Measurements from ENCODE around the gene FARS2. TPM values are rescaled to one million over a fixed set of nuclear protein-coding genes. Genes with fewer than 3 reads are reported as not detected.
"Not testable (repeated sequence)": the region's sequence is repeated elsewhere in the genome, so short reads cannot be mapped to it uniquely, and the experiment has no call there.

Gene FARS2
- total RNA-seq, 1 donor from 2014 or later: 19.9 TPM

DNA sequence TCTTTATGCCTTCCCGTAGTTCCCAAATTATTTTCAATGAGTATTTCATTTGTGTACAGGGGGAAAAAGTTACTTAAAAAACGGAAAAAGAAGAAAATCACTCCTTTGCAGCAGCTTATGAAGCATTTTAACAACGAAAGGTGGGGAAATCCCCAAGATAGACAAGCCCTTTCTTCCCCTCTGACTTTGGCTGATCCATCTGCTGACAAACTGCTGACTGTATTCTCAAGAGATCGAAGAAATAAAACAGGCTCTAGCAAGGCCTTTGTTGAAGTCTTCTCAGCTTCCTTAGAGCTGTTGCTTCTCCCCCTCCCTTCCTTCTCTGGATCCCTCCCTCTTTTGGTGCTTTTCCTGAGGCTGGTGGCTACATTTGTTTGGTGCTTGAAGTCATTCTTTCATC, 420.2 kb downstream of the FARS2 start:
- no peak overlapping the region for H3K27ac Mint-ChIP-seq
- TF ChIP-seq, protein P1, sequence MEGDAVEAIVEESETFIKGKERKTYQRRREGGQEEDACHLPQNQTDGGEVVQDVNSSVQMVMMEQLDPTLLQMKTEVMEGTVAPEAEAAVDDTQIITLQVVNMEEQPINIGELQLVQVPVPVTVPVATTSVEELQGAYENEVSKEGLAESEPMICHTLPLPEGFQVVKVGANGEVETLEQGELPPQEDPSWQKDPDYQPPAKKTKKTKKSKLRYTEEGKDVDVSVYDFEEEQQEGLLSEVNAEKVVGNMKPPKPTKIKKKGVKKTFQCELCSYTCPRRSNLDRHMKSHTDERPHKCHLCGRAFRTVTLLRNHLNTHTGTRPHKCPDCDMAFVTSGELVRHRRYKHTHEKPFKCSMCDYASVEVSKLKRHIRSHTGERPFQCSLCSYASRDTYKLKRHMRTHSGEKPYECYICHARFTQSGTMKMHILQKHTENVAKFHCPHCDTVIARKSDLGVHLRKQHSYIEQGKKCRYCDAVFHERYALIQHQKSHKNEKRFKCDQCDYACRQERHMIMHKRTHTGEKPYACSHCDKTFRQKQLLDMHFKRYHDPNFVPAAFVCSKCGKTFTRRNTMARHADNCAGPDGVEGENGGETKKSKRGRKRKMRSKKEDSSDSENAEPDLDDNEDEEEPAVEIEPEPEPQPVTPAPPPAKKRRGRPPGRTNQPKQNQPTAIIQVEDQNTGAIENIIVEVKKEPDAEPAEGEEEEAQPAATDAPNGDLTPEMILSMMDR (IDR thresholded peaks at IDR 0.05; ENCODE audit: unreplicated experiment): no peak

DNA sequence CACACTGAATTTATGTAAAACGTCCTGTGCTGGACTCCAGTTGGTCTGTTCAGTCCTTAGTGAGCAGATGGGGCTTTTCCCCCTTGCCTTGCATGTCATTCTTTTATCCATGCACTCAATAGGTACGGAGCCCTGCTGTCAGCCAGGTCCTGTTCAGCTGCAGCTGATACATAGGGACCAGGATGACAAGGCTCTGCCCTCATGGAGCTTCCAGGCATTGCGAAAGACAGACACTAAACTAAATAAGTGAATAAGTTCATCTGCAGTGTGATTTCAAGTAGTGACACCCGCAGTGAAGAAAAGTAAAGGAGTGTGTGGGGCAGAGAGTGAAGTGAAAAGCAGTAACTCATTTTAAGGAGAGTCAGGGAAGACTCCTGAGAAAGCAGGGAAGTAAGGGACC, 421.2 kb downstream of the FARS2 start:
- H3K4me1 Mint-ChIP-seq: peaks cover 6% of the 10 kb centered on the region
- no peaks in the 10 kb centered on the region for H3K27me3 Mint-ChIP-seq (ENCODE audit: low read depth)
- peaks cover 7% of the 10 kb centered on the region for H3K9me3 Mint-ChIP-seq
- no peak overlapping the region for H3K4me3 Mint-ChIP-seq
- TF ChIP-seq, protein P1 (IDR thresholded peaks at IDR 0.05; ENCODE audit: unreplicated experiment): no peak
- DNase-seq (ENCODE audit: low spot score in 2 of 2, unreplicated experiment in 2 of 2): no peak
- H3K27ac Mint-ChIP-seq: no peak overlapping the region
- peaks cover 2% of the 10 kb centered on the region for H3K36me3 Mint-ChIP-seq

More for the DNA sequence above, 420.2 kb downstream of the FARS2 start:
- Mint-ChIP-seq H3K36me3 (no peaks in the 10 kb centered on the region), H3K9me3 (peaks cover 7% of the 10 kb centered on the region), H3K4me1 (peaks cover 6% of the 10 kb centered on the region), H3K4me3 (no peak overlapping the region), H3K27me3 (ENCODE audit: low read depth) (no peaks in the 10 kb centered on the region)
- no peak for DNase-seq (ENCODE audit: low spot score in 2 of 2, unreplicated experiment in 2 of 2)

DNA sequence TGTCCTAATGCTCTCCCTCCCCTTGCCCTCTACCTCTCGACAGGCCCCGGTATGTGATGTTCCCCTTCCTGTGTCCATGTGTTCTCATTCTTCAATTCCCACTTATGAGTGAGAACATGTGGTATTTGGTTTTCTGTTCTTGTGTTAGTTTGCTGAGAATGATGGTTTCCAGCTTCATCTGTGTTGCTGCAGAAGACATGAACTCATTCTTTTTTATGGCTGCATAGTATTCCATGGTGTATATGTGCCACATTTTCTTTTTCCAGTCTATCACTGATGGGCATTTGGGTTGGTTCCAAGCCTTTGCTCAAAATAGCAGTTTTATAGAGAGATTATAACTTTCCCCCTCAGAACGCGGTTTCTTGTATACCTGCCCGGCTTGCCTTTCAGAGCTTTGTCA, 422.4 kb downstream of the FARS2 start:
- H3K9me3 Mint-ChIP-seq: peaks cover 12% of the 10 kb centered on the region
- not testable (repeated sequence) for DNase-seq (ENCODE audit: low spot score in 2 of 2, unreplicated experiment in 2 of 2); H3K4me3 Mint-ChIP-seq; H3K27ac Mint-ChIP-seq; H3K4me1 Mint-ChIP-seq; H3K27me3 Mint-ChIP-seq (ENCODE audit: low read depth); H3K36me3 Mint-ChIP-seq

DNA sequence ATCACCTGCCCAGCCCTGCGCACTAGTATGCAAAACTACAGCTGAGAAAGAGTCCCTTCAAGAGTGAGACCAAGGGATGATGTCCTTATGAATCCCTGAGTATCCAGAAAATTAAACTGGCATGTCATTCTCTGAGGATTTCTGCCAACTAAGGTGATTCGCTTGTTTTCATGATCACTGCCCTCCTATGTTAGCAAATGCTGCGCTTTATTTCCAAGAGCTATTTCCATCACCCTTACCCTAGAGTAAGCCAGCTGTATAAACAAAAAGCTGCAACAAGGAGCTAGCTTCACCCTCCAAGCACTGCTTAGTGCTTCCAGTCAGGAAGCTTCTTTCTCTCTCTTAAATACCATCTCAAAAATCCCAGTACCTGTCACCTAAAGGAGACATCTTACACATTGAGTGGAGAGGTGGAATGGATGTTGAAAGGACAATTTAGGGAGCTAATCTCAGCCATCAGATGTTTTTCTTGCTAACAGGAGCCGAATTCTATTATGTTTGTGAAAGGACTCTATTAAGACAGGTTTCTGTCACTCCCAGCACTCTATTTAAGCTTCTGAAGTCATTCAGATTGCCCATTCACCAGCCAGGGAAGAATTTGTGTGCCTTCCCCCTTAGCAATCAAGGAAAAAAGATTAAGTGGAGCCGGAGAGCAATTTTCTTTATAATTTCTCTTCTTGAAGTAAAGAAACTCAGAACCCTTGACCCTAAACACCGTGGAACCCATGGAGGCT, 423.2 kb downstream of the FARS2 start:
- TF ChIP-seq, protein P1 (IDR thresholded peaks at IDR 0.05; ENCODE audit: unreplicated experiment): no peak
- H3K36me3 Mint-ChIP-seq: peaks cover 2% of the 10 kb centered on the region
- peaks cover 3% of the 10 kb centered on the region for H3K4me1 Mint-ChIP-seq
- no peak for DNase-seq (ENCODE audit: low spot score in 2 of 2, unreplicated experiment in 2 of 2)
- no peak overlapping the region for H3K4me3 Mint-ChIP-seq
- H3K27me3 Mint-ChIP-seq (ENCODE audit: low read depth): no peaks in the 10 kb centered on the region
- no peak overlapping the region for H3K27ac Mint-ChIP-seq
- peaks cover 12% of the 10 kb centered on the region for H3K9me3 Mint-ChIP-seq

DNA sequence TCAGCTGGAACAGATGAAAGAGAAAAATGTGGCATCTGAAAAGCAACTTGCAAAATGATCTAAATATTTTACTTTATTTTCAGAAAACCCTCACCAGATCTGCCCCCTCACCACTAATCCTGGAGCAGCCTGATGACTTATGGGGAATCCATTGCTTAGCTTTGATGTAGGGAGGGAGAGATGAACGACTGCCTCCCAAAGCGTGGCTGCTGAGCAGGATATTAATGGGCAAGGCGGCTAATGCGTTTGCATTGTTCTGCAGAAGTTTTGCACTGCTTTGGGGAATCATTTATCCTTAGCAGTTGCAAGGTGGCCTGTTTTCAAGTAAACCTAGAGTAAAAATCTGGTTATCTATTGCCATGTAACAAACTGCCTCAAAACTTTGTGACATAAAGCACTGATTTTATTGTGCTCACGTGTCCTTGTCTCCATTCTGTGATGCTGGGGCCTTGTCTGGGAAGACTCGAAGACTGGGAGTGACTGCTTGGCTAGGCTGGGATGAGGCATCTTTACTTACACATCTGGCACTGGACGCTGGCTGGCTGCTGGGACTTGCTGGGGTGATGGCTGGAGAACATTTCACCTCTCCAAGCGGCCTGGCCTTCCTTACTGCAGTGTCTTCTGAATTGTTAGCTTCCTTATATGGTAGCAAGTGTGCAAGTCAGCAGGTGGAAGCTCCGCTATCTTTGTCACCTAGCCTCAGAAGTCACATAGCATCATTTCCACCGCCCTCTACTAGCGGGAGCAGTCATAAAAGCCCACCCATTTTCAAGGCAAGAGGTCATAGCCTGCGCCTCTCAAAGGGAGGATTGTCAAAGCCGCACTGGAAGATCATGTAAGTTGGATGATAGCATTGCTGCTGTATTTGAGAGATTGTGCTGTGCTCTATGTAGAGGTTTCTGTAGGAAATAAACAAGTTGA, 432.2 kb downstream of the FARS2 start:
- Mint-ChIP-seq H3K4me3 (no peak overlapping the region), H3K4me1 (peaks cover 9% of the 10 kb centered on the region), H3K36me3 (peaks cover 12% of the 10 kb centered on the region), H3K27ac (no peak overlapping the region), H3K27me3 (ENCODE audit: low read depth) (no peaks in the 10 kb centered on the region), H3K9me3 (peaks cover 26% of the 10 kb centered on the region)
- DNase-seq (ENCODE audit: low spot score in 2 of 2, unreplicated experiment in 2 of 2): no peak
- TF ChIP-seq, protein P1 (IDR thresholded peaks at IDR 0.05; ENCODE audit: unreplicated experiment): no peak

Data from mesothelial cell of epicardium (in vitro differentiated cells).